PC-3 (cell line): ENCODE results near the gene ERCC6L2.

Experiments
- EZH2 ChIP-seq: fragments of 300-600 bp; sonication (generic); IDR thresholded peaks from one replicate; pipeline ENCODE4 v1.6.1; 2017; ENCODE audit warnings: antibody characterized with exemption, mild to moderate bottlenecking, low read length; ENCODE audit not compliant: unreplicated experiment
- EZH2phosphoT487 ChIP-seq: fragments of 300-600 bp; sonication (generic); IDR thresholded peaks from 2 replicates; pipeline ENCODE4 v1.6.1; 2018; ENCODE audit warnings: mild to moderate bottlenecking, antibody characterized with exemption, low read length, borderline replicate concordance
- TF ChIP-seq, protein P1 (sequence below): fragments of 300-600 bp; sonication (generic); conservative IDR thresholded peaks from 2 replicates; pipeline ENCODE4 v1.5.1; 2017; ENCODE audit warnings: antibody characterized with exemption, low read depth, mild to moderate bottlenecking, low read length

GRCh38 chr9:95864852-95865580 lies 10.5 kb upstream of the ERCC6L2 start:
- TF ChIP-seq, protein P1, sequence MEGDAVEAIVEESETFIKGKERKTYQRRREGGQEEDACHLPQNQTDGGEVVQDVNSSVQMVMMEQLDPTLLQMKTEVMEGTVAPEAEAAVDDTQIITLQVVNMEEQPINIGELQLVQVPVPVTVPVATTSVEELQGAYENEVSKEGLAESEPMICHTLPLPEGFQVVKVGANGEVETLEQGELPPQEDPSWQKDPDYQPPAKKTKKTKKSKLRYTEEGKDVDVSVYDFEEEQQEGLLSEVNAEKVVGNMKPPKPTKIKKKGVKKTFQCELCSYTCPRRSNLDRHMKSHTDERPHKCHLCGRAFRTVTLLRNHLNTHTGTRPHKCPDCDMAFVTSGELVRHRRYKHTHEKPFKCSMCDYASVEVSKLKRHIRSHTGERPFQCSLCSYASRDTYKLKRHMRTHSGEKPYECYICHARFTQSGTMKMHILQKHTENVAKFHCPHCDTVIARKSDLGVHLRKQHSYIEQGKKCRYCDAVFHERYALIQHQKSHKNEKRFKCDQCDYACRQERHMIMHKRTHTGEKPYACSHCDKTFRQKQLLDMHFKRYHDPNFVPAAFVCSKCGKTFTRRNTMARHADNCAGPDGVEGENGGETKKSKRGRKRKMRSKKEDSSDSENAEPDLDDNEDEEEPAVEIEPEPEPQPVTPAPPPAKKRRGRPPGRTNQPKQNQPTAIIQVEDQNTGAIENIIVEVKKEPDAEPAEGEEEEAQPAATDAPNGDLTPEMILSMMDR, result no peak
- no peak for TF ChIP-seq EZH2phosphoT487
- no peak for TF ChIP-seq EZH2
